ENCODE measurements around the gene TSHZ2.

The TSHZ2 gene

GRCh38 chr20:53130795-53131194 is 158.6 kb downstream of the TSHZ2 start:
- no peak for TF ChIP-seq CTCF (IDR thresholded peaks at IDR 0.05; ENCODE audit: insufficient read depth, missing control alignments)
- no peak for DNase-seq (ENCODE audit: insufficient read length, low spot score)
- no peak for FAIRE-seq

GRCh38 chr20:53133125-53133524 is 161.0 kb downstream of the TSHZ2 start:
- FAIRE-seq (no peak), DNase-seq (ENCODE audit: insufficient read length, low spot score) (no peak)
- TF ChIP-seq CTCF (IDR thresholded peaks at IDR 0.05; ENCODE audit: insufficient read depth, missing control alignments) = no peak

- TF ChIP-seq CTCF (IDR thresholded peaks at IDR 0.05; ENCODE audit: insufficient read depth, missing control alignments) = no peak
- FAIRE-seq (no peak), DNase-seq (ENCODE audit: insufficient read length, low spot score) (no peak)
Measured at GRCh38 chr20:53133628-53134027, 161.5 kb downstream of the TSHZ2 start.

GRCh38 chr20:53136473-53136872 is 164.3 kb downstream of the TSHZ2 start:
- FAIRE-seq (no peak), DNase-seq (ENCODE audit: insufficient read length, low spot score) (no peak)
- TF ChIP-seq CTCF (IDR thresholded peaks at IDR 0.05; ENCODE audit: insufficient read depth, missing control alignments) = no peak

GRCh38 chr20:53138454-53139262 is 166.5 kb downstream of the TSHZ2 start:
- no peak for TF ChIP-seq CTCF (IDR thresholded peaks at IDR 0.05; ENCODE audit: insufficient read depth, missing control alignments)
- DNase-seq (ENCODE audit: insufficient read length, low spot score) (no peak), FAIRE-seq (no peak)

- DNase-seq (ENCODE audit: insufficient read length, low spot score) = no peak
- no peak for TF ChIP-seq CTCF (IDR thresholded peaks at IDR 0.05; ENCODE audit: insufficient read depth, missing control alignments)
- FAIRE-seq = no peak
Measured at GRCh38 chr20:53141201-53142050, 169.3 kb downstream of the TSHZ2 start.
